Right lobe of liver (tissue), 4 donors: ENCODE data around the gene ANKRD11.

Source experiments
- CTCF ChIP-seq, 4 donors: fragments of 200-600 bp in 3 of 4; fragments of 450-650 bp in 1 of 4; IDR thresholded peaks; one replicate each; pipeline versions ENCODE4 v1.5.1 to v1.8.0; 2016 to 2022; ENCODE audit warnings: antibody characterized with exemption in 4 of 4, mild to moderate bottlenecking in 2 of 4
- POLR2A ChIP-seq: fragments of 450-650 bp; IDR thresholded peaks from one replicate; pipeline ENCODE4 v1.6.1; 2017; ENCODE audit warnings: antibody characterized with exemption, mild to moderate bottlenecking
- donor health status: DM: no; HTN: no; CAD: no.
- donor health status: DM: no; HTN: no; CAD: no.
- donor health status: DM: no; HTN: yes; CAD: no.

GRCh38 chr16:89261691-89262563 lies 228.4 kb downstream of the ANKRD11 start:
- TF ChIP-seq POLR2A (no peak), CTCF (IDR thresholded peaks at IDR 0.05) (no peak)
